IPS-NIHi7 (cell line): ENCODE measurements around the gene COMMD8.

Experiments used
- DNase-seq: peaks from one replicate; pipeline ENCODE4 v3.0.0; 2012; ENCODE audit warnings: mixed read lengths; ENCODE audit errors: extremely low spot score

Gene COMMD8

DNA sequence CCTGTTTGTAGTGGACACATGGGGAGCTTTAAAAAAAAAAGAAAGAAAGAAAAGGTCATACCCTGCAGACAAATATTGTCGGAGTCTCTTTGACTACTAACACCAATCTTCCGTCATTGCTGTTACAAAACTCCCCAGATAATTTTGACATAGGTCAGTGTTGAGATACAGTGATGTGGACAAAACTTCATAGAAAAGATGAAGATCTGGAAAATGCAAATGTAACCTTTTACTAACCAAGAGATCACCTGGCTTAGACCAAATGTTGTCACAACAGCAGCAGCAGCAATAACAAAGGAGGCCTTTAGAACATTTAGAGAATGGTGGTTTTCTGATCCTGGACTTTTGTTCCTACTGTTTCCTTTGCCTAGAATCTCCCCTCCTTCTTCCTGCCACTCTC lies 8.1 kb upstream of the COMMD8 start:
- DNase-seq, result no peak

DNA sequence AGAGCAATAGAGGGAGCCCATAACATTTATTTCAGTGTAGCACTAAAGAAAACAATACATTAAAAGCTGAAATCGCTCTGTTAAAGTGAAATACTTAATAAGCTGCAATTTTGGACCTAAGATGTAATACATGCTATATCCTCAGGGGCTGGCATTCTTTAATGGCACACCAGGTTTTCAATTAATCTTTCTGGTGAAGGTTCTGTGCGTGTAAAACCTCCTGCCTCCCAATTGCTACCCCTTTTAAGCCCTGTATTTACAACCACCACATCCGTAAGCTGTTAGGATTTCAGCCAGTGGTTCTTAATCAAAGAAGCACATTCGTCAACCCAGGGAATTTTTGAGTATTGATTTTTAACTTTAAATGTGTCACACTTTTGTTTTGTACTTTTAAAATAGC lies 7.6 kb upstream of the COMMD8 start:
- DNase-seq, result no peak

DNA sequence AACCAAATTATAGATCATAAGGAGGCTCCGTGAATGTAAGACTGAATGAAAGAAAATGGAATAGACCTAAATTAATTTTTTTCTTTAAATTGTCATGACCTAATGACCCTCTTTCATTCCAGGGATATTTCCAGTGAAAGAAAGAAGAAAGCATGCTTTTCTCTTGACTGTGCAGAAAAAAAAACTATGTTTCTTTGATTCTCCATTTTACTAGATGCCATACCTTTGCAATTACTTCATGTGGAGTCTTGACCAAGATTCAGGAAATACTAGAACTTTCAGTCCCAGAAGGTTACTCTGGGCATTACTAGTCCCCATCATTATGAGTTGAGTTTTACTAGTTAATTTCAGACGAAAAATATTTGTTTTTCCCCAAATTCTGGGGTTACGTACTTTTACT lies 6.4 kb upstream of the COMMD8 start:
- no peak for DNase-seq

DNA sequence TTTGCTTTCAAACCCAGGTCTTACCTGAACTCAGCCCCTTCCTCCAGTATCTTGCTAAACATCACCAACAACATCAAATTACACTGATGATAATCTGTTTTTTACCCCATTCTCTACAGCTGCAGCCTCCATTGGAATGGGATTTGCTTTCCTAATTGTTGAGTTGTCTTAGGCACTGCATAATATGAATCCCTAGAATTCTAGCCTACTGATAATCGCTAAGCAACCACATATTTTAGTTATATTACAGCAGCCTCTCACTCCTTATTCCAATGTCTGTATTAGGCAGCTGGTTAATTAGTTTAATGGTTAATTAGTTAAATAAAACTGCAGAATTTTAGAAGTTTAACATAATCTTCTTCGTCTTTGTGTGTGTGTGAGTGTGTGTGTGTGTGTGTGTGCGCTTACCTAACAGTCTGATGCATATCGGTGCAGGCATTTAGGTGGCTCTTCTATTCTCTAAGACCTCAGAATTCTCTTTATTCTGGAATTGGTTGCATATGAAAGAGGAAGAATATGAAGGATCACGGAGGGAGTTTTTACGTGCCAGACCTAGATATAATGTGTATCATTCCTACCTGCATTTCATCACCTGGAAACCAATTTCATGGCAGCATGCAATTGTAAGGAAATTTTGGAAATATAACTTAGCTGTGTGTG lies 5.3 kb upstream of the COMMD8 start:
- no peak for DNase-seq

DNA sequence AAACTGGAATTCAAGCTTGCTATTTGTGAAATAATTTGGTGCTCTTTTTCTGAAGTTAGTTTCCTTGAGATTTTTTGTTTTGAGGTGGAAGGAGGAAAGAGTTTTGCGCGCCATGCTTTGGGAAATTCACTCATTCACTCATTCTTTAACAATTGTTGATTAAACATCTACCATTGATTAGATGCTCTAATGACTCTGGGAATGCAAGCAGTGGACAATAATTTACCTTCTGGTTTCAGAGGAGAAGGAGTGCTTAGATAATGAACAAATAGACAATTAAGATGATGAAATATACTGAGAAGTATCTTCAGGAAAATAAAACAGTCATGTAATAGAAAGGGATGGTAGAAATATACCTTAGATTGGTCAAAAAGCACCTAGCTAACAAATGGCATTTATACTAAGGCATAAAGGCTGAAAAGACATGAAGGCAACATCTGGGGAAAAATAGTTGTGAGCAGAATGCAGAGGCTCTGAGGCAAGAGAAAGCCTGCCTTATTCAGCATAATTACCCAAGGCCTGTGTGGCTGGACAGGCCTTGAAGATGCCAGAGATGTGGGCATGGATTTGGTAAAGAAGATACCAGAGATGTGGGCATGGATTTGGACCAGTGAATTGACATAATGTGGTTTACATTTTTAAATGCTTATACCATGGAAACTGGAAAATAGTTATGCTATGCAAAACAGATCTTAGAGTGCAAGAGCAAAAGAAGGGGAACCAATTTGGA lies 2.7 kb upstream of the COMMD8 start:
- no peak for DNase-seq

DNA sequence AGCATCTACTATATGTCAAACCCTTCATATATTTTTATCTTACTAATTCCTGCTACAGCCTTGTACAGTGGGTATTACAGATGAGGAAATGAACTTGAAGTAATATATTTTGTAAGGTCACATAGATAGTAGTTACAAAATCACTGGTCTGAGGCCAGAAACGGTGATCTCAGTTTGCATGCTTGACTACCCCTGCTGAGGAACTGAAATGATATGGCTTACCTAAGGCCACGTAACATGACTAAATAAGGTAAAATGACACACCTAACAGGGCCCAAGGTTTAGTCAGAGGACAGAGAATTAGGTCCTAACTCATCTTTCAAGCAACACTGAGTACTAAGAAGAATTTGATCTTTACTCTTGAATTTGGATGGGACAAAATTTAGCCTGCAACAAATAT lies 1.5 kb upstream of the COMMD8 start:
- DNase-seq, result no peak

DNA sequence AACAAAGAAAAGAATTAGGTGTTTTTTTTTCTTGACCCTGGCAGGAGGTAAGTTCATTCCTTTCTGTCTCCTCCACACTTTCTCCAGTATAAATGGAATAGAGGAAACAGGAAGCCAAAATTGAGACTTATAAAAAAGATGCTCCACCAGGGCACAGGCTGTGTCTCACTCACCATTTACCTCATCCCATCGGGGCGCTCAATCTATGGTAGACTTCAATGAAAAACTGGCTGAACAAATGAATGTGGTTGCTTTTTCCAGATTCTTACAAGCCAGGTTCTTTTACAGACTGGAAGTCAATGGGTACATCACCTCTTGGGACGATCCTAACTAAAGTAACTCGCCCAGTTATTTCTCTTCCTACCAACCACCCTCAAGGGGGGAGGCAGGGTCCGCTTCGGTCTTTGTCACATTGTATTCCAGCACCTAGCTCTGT lies 685 bp downstream of the COMMD8 start:
- DNase-seq, result no peak

DNA sequence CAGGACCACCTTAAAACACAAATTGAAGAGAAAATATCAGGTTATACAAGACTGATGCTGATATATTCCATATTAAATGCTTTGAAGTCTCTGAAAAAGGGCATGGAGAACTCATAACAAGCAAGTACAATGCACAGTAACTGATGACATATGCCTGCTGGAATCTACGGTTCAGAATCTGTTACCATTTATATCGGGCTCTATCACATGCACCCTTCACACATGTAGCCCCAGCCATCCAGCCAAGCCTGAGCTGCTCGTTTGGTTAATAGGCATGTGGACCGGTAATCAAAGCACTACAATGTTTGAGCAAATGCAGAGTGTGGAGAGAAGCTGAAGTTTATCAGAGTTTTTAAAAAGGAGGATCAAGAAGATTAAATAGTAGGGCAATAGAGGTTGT lies 11.8 kb downstream of the COMMD8 start:
- DNase-seq, result no peak

DNA sequence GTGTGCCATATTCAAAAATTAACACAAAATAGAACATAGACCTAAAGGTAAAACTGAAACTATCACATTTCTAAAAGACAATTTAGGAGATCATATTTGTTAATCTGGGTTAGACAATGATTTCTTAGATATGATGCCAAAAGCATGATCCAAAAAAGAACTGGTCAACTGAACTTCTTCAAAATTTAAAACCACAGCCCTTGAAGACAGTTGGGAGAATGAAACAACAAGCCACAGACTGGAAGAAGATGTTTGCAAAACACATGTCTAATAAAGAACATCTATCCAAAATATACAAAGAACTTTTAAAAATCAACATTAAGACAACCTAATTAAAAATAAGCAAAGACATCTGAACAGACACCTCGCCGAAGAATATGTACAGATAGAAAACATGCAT lies 19.5 kb downstream of the COMMD8 start:
- DNase-seq, result no peak

DNA sequence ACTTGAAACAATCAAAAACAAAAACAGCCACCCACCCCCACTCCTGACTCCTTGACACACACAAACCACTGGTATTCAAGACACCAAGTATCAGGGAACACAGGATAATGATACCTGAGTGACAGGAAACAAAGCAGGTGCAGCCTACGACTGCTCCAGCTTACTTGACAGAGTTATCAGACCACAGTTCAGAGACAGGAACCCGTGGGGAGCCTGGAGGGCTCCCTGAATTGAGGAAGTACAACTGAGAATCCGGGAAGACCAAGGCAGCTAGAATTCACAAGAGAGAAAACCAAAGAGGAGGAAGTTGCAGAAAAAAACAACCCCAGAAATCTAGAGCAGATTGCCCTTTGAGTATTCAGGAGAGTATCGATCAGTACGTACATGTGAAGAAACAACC lies 20.5 kb downstream of the COMMD8 start:
- DNase-seq, result no peak

DNA sequence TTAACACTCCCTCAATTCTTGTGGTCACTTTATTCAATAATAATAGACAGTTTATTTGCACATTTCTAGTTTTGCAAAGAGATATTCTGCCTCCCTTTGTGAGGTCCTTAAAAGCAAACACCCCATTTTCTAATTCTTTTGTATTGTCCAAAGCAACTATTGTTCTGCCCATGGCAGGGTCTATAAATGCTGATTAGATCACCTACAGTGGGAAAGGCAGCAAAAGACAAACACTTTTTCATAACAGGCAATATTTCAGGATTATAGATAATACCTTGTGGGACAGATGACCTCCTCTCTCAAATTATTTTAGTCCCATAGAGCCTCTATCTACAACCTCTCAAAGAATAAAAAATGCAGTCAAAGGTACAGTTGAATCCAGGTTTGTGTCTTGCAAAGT lies 28.6 kb downstream of the COMMD8 start:
- no peak for DNase-seq

DNA sequence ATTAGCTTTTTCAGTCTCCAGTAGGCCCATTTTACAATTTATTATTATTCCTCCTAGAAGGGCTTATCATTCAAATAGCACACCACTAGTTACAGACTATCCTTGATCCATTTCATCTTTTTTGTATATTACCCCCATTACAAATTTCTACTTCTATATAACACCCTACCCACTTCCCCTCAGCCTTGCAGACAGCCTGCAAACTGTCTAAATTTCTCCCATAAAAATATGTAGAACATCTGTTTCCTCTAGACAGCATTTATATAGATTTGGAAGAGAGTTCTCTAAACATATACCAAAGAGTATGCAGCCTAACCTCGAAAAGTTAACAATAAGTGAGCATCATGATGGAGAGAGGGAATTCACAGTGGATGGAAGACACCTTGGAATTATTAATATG lies 30.8 kb downstream of the COMMD8 start:
- DNase-seq, result no peak

DNA sequence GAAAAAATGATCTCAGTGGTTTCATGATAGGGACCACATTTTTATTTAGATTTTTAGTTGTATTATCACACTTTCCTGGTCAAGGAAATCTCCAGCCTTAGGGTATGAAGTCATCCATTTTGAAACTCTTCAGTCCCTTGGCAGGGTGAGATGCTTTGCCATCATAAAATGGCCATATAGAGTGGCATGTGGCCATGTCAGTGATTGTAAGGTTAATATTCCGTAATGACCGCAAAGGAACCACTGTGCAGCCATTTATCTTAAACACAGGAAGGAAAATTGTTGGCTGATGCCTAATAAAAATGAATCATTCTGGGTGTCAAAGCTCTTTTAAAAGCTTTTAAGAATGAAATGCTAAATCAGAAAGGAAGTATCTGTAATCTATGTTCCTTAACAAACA lies 35.6 kb downstream of the COMMD8 start:
- DNase-seq, result no peak

DNA sequence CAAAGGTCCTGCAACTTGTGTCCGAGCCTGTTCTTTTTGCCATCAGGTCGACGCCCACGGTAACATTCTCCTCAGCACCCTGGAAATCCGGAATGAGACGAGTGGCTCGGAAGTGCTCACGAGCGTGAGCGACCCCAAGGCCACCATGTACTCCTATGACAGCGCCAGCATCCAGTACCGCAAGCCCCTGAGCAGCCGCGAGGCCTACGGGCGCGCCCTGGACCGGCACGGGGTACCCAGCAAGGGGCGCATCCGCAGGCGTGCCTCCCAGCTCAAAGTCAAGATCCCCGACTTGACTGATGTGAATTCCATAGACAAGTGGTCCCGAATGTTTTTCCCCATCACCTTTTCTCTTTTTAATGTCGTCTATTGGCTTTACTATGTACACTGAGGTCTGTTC lies 37.9 kb downstream of the COMMD8 start:
- DNase-seq, result no peak

DNA sequence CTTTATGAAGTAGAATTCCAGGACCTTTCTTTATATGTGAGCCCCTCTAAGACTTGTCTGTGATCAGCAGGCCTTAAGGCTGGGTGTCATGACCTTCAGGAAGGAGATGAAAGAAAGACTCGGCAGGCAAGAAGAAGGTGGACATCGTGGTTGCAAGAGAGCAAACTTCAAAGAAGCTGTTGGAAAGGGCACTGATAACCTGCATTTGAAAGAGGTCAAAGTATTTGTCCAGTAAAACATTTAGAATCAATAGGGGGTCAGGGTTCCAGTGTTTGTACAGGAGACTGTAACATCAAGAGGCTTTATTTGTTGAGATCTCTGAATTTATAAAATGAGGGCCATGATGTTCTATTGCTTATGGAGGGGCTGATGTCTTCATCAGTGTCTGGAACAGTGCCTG lies 44.2 kb downstream of the COMMD8 start:
- DNase-seq, result no peak

DNA sequence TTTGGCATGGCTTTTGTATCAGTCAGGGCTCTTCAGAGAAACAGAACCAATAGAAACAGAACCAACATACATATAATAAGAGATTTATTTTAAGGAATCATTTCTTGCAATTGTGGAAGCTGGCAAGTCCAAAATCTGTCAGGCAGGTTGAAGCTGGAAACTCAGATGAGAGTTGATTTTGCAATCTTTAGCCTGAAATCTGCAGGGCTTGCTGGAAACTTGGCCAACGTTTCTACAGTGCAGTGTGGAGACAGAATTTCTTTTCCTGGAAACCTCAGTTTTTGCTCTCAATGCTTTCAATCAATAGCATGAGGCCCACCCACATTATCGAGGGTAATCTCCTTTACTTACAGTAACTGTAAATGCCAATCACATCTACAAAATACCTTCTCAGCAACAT lies 45.4 kb downstream of the COMMD8 start:
- no peak for DNase-seq

DNA sequence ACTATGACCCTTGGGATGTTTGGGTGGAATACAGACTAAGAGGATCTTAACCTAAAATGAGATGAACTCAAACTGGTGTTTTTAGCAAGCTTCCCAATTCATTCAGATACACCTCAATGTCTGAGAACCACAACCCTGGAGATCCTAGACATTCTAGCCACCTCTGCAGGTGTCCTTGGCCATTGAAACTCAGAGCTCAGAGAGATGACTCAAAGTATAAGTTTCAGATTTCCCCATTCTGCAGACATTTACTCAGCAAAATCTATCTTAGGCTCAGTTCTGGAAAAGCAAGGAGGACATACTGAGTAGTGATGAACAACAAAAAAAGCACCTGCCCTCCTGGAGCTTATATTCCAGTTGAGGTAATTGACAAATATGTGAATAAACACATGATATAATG lies 47.8 kb downstream of the COMMD8 start:
- no peak for DNase-seq

DNA sequence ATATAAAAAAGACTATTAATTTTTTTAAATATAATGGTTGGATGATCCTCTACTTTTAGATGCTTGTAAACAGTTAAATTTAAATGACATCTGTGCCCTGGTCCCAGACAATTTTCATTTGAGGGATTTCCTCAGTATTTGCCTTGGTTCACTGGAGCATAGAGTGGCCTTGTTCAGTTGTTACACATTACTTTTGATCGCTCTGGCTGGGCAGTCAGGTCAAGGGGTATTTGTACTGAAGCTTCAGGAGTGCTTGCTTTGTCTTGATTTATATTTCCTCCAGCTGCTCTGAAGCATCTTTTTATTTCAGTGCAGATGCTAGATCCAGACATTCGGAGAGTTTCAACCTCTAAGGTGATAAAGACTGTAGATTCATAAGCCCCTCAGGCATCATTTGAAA lies 50.0 kb downstream of the COMMD8 start:
- no peak for DNase-seq

DNA sequence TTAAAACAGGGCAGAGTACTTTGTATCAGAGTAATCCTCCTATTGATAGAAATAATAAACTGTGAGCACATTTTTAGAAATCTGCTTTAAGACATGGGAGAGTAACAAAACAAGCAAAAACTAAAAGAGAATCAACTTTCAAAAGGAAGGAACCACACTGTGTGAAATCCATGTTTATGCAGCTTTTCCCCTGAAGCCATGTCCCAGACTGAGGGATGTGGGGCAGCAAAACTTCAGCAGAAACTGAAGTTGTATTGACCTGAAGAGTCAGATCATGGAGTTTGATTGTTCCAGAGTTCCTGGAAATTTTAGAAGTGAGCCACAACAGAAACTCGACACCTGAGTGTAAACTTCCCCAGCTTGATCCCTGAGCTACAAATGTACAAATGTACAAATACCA lies 53.2 kb downstream of the COMMD8 start:
- no peak for DNase-seq

DNA sequence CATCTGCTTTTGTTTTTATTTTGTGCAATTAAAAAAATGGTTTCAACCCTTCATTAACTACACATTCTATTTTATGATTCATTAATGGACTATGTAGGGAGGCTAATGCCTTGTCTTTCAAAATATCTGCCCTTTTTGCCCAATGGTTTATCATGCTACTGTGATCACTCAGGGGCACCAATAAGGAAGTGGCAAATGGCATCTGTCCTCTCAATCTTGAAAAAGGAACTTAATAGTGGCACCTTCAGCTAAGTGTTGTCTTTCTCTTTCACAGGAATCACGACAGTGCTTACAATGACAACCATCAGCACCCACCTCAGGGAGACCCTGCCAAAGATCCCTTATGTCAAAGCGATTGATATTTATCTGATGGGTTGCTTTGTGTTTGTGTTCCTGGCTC lies 57.1 kb downstream of the COMMD8 start:
- no peak for DNase-seq
